Nucleus accumbens (tissue), 56 donors: ENCODE measurements around the gene TTC33.
"Not testable (repeated sequence)": the region's sequence is repeated elsewhere in the genome, so short reads cannot be mapped to it uniquely, and the experiment has no call there.

Experiments
- DNase-seq, 56 donors: peaks; one replicate each; lab custom pipeline; 2025; lab: John Stamatoyannopoulos, UW

The TTC33 gene

DNA sequence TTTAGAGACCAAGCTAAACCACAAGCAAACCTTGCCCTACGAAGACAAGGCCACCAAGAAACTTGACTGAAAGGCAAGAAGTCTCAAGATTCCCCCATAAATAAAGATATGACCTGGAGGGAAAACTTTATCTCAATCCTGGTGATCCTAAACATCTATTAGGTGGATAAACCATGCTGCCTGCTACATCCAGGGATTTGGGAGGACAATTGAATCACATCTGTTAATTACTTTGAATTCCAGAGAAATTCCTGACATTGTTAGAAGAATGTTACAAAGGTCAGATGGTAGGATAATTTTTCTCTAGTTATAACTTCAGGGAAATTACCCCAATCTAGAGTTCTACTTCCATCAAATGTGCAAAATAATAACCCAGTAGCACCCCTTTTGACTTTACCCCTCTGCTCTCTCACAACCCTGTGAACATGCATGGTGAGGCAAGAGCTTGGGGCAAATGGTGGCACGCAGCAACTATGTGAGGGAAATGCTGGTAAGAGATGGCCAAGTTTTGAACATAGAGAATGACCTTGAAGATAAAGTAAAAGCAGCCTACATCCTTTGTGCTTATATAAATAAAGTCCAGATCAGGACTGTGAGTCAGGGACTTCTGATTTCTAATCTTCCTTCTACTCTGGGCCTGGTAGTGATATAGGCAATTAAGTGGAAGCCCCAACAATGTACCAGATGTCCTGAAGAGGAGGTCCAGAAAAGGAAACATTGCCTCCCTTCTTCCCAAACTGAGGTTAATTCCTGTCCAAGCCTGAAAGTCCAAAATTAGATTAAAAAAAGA is 133.1 kb downstream of the TTC33 start:
- DNase-seq, result no peak

DNA sequence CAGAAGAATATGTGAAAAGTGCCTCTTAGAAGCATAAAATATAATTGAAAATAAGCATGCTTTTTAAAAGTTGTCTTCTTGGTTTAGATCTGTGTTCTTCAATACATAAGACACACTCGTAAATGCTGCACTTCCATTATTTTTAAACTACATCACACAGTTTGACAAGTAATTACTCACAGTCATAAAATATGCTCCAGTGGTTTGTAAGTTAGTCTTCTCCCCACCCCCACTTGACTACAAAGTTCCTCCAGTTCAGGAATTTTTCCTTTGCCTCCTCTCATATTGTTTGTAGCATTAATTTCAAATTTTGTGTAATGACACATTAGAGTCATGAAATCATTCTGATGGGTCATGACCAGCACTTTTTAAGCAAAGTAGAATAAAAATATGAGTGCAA is 136.3 kb downstream of the TTC33 start:
- DNase-seq, result no peak

DNA sequence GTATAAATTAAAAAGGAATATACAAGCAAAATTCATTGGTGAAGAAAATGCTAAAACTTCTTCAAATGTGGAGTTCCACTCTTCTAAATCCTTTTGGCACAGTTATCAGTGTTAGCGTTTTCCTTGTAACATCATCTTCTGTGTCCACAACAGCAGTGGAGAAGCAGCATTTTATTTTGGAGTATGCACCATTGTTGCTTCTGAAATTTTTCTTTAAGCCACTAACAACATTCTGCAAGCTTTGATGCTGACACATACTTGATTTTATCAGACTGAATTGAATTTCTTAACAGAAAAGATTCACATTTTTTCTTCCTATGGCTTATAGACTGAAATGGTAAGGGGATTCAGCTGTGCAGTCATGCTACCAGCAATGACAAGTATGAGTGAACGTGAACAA is 136.8 kb downstream of the TTC33 start:
- no peak for DNase-seq

GRCh38 chr5:40616781-40617180 is 139.0 kb downstream of the TTC33 start:
- DNase-seq, result no peak

GRCh38 chr5:40615586-40616170 is 140.1 kb downstream of the TTC33 start:
- DNase-seq, result no peak

DNA sequence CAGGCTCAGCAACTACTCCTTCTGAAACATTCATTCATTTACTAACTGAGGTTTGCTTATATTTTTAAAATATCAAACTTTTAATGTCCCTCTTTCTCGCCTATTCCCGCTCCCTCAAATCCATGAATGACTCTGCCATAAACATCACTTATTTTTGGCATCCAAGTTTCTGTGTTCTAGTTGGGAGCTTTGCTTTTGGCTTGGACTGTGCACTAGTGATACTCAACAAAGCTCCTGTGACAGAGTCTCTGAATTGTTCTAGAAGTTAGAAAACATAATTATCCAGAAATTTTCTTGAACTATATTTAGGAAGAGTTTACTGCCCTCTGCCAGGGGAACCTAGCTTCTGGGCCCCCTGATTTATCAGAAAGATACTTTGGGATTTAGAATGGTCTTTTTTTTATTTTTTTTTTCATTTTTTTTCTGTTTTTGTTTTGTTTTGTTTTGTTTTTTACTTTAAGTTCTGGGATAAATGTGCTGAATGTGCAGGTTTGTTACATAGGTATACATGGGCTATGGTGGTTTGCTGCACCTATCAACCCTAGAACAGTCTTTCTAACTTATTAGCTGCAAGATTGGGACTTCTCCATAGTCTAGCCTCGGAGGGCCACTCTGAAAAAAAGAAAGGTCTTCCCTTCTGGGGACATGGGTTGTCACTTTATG is 140.7 kb downstream of the TTC33 start:
- DNase-seq, result no peak

DNA sequence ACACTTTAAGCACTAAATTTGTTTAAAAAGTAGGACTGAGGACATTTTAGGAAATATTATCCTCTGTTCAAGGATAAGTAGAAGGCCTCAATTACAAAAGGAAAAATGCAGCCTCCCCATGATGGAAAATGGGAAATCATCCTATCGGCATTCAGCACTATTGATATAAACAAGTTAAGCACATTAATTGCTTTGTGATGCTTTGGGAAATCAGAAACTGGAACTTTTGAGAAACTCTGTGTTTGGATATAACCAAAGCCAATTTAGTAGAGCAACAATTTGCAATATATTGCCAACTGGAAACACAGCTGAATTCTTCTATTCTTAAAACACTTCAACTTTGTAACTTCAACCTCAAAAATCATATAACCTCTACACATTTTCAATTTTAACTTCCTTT is 141.3 kb downstream of the TTC33 start:
- no peak for DNase-seq

GRCh38 chr5:40607202-40607601 is 148.6 kb downstream of the TTC33 start:
- no peak for DNase-seq

- no peak for DNase-seq
Observed at GRCh38 chr5:40606077-40606765, 149.5 kb downstream of the TTC33 start.

DNA sequence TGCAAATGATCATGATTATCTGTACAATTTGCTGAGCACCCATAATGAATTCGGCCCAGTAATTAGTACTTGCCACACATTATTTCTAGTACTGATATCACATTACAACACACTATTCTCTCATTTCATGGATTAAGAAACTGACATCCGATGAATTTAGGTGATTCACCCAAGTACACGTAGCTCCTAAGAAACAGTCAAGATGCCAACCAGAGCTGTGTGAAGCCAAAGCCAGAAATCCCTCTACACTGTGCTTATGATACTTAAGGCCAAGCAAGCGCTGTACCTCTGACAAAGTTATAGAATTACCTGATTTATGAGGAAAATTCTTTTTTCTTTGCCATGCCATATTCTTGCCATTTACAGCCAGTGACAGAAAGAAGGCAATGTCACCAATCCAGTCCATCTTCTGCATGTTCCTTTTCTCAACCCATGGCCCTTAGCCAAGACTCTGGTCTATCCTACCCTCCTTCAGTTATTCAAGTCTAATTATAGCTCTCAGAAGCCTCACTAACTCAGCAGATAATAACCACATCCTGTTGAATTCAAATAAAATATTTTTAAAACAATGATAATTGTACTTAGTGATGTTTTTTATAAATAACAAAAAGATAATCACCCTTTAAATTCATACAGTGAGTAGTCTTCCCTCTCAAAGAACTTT is 150.3 kb downstream of the TTC33 start:
- DNase-seq, result no peak

DNA sequence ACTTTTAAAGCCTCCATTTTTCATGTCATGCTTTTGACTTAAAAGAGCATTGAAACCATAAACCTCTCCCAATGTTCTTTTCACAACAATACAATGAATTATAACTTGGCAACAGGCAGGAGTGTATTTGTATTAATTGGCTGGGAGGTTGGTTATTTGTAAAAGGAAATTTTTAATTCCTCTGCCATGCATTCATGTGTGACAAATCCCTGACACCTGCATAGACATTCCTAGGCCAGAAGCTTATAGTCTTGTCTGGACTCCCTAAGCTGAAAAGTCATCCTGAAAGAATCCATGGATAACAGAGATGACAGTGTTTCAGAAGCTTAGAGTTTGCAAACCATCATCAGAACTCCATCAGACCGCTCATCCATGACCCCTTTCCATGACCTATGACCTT is 152.4 kb downstream of the TTC33 start:
- no peak for DNase-seq

DNA sequence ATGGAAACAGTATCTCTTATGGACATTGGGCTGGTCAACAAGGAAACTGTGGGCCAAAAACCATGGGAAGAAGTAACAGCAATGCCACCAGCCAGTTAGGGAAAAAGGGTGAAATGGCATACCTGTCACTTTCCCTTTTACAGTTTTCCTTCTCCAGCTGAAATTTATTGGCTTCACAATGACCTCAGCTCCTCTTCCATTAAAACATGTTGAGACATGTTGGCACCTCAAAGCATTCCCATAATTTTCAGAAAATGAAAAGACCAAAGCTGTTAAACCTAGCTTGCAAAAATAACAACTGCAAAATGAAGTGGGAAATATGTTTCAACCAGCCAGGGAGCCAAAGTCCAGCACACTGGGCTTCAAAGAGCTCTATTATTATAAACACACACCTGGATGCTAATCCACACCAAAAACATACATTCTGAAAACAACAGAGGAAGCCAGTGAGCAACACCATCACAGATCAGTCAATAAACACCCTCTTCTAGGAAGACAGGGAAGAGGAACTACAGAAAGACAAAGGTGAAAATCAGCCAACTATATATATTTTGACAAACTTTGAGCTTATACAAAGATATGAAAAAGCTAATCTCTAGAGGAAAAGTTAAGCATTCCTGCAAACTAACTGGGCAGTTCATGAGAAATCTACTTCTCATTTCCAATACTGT is 154.4 kb downstream of the TTC33 start:
- DNase-seq, result no peak

DNA sequence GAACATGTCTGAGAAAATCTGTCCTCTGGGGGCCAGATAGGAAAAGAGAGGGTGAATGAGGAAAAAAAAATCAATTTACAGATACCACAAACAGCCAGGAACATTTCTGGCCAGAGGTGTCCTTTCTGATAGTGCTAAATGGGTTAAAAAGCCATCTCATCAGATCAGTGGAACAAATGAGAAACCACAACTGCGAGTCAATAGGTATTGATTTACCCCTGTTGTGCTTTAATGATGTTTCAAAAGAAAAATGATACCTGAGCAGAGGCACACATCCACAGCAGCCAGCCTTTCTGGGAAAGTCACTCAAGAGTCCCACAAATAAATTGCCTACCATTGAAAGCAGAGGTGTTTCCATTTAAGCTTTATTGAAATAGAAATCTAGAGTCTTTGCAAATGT is 155.4 kb downstream of the TTC33 start:
- no peak for DNase-seq

- no peak for DNase-seq
Observed at GRCh38 chr5:40599676-40600075, 156.1 kb downstream of the TTC33 start.

- DNase-seq, result no peak
Observed at GRCh38 chr5:40594811-40595210, 160.9 kb downstream of the TTC33 start.

- not testable (repeated sequence) for DNase-seq
Observed at GRCh38 chr5:40591727-40592396, 163.9 kb downstream of the TTC33 start.

- DNase-seq, result no peak
Observed at GRCh38 chr5:40587376-40587775, 168.4 kb downstream of the TTC33 start.

GRCh38 chr5:40585537-40586267 is 170.1 kb downstream of the TTC33 start:
- DNase-seq, result no peak

DNA sequence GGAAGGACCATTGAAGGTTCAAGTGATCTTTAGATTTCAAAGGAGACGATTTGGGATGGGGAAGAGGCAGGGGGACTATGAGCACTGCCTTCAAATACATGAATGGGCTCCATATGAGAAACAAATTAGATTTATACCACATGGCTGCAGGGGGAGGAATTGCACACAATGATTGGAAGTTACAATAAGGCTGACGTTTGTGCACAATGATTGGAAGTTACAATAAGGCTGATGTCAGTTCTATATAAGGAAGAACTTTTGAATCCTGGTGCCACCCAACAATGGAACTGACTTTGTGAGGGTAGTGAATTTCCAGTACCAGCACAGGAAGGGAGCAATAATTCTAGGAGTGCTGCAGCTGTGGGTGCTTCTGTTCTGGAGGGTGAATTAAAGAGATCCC is 171.7 kb downstream of the TTC33 start:
- no peak for DNase-seq
